RPMI7951 (cell line): ENCODE measurements around the gene ARMH3. TPM values are rescaled to one million over a fixed set of nuclear protein-coding genes. Genes with fewer than 3 reads are reported as not detected.

ENCODE experiments used
- DNase-seq: peaks from one replicate; pipeline ENCODE4 v3.0.0-alpha.2; 2012; ENCODE audit warnings: low read depth
- total RNA-seq: library from RNA; depleted of rRNA; stranded (reverse); fragments of >200 nt; shearing (Covaris generic); gene quantifications from 2 replicates; pipeline ENCODE4 v1.2.3, GENCODE V29; 2014

Gene ARMH3
- total RNA-seq, 1 experiment from 2014 or later, result 3.8 TPM

DNA sequence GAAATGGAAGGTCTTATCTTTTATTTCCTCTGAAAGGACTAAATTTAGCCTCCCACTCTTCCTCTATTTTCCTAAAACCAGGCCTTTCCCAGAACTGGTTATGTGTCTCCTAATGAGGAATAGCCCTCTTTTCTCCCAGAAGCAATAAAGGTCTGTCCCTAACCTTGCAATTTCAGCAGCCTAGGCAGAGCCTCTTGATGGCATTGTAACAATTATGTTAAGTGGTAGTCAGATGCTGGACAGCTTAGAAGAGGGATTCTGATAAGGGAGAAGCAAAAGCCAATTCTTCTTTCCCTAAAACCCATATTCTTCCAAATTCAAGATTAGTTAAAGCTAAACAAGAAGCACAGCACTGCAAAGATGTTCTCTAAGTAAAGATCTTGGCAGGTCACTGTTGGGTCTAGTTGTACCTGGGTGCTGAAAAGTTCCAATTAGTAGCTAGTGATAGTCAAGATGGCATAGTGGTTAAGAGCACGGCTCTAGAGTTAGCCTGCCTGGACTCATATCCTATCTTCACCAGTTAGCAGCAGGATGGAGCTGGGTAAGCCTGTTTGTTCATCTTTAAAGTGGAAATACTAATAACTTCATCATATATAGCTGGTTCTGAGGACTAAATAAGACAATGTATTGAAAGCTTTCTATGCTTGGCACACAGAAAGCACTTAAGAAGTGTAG is 198.0 kb downstream of the ARMH3 start:
- DNase-seq, result no peak

DNA sequence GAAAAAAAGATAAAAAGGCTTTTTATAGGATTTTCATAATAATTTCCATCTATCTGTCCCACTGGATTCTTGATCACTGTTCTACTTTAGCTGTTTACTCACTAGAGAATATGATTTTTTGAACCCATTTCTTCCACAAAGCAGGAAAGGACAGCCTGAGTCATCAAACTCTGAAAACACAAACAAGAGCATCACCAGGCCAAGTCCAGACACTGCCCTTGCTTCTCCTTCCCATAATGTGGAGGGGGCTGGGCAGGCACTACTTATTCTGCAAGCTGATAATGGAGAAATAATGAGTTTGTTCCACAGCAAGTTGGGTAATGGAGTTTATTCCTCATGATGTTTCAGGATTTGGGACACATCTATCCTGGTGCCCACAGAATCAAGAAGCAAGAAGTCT is 199.3 kb downstream of the ARMH3 start:
- no peak for DNase-seq

DNA sequence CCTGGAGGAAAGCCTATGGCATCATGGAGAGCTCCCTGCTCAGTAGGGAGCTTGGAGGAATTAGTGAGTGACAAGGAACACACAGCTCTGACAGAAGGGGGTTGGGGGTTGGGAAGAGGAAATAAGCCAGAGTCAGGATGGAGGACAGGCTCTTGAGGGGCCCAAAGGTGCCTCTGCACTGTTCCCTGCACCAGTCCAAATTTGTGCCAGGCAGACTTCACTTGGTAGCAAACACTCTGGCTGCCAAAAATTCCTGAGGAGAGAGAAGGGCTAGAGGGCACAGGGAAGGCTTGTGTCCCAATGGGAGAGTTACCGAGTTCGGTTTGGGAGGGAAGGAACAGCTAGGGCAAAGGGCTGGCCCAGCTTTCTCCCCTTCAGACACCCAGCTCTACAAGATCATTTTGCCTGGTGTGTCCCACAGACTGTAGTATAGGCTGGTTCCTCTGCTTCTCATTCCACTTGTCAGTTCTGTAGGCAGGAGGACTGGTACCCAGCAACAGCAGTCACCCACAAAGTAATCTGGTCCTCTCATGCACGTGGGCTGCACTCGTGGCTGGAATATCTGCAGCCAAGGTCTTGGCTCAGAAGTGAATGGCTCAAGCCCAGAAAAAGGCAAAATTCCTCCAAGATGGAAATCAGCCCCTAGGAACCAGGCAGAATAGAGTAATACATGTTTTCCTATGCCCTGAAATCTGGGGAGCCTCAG is 204.4 kb downstream of the ARMH3 start:
- no peak for DNase-seq

DNA sequence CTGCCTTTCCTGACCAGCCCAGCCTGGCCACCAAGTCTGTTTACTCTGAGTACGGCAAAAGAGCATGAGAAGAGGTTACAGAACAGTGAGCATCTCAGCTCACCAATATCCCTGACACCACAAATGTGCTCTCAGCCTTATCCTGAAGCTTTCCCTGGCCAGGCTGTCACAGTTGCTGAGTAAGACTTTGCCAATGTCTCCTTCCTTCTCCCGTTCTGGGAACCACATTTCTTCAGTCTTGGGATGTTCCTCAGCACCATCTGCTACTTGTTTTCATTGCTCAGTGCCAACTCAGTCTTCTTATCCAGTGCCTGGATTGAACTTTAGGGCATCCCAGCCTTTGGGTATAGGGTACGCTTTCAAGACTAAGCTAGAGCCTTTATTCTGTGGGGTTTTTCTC is 205.2 kb downstream of the ARMH3 start:
- DNase-seq, result no peak

DNA sequence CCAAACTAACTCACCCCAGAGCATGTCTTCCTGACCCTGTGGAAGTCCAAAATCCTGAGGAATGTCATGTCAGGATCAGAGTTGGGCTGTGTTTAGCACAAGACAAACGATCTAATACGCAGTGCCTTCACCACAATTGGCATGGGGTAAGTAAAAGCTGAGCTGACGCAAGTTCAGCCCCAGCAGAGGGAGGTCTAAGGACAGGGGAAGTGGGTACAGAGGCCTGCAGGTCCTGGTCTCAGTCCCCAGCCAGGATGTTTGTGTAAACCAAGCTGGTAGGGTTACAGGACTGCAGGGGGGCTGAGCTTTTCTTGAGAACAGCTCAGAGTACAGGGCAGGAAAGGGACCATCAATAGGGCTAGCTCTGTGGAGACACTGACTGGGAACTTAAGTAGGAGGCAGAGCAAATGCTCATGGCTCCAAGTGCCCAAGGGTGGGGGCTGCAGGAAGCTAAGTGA is 207.1 kb downstream of the ARMH3 start:
- DNase-seq, result no peak

DNA sequence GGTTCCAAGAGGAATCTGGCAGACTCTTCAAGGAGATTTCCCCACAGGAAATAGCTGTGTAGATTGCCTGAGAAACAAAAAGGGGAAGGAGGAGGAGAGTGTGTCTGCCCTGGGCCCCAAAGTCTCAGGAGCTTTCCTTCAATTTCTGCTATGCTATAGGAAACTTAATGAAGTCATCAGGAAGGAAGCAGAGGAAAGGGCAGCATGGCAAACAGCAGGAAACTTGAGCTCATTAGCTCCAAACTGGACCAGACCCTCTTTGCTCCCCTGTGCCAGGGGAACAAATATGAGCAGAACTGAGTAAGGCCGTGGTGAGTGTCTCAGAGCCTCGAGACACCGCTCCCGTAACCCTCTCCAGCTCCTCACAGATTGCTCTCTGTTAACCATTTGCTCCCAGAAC is 207.6 kb downstream of the ARMH3 start:
- DNase-seq, result no peak

DNA sequence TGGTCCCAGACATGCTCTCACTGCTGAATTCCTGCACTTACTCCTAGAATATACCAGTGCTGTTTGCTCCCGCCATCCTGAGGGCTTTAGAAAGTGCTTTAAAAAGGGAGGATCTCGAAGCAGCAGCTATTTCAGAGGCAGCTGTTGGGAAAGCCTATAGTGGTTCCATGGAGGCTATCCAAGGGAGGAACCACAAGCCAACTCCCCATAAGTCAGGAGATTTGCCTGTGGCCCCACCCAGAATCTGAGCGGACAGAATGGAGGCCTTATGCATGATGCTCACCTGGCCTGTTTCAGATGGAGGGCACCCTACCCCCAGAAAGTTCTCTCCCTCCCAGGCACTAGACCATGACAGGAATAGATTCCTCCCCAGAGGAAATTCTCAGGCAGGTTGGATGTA is 210.1 kb downstream of the ARMH3 start:
- DNase-seq, result no peak

DNA sequence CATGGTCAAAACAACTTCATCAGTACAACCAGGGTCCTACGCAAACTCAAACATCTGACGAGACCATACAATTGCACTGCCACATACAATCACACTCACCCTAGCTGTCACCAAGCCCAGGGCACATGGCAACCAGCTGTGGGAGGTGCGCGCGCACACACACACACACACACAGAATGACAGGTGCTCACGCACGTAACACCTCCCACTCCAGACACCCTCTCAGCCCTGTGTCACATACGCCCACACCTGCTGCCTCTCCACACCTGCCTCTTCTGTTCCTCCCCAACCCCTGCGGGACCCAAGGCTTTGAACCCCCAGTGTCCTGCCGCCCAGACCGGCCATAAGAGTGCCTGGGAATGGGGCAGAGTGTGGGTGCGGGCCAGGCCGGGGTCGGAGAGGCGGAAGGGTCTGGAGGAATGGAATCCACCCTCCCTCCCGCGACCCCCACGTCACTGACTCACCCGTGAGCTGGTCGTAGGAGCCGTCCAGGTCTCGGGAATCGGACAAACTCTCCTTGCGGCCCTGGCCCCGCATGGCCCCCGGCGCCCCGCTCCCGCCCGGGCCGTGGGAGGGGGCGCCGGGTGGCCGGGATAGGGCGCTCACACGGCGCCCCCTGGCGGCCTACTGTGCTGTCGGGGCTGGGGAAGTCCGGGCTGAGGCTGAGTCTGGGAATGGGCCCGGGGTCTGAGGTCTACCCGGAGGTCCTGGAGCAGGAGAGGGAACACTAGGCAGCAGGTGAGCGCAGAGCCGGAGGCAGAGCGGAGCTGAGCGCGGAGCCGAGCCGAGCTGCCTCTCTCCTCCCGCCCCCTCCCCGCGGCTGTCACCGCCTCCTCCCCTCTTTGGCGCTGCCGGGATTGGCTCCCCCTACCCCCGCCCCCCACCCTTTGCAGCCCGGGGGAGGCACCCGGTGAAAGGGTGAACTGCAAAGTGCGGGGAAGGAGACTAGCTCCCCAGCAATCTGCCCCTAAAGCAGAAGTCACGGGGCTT is 212.6 kb downstream of the ARMH3 start, which contains the start of gene KCNIP2:
Gene KCNIP2, minus strand, starts transcription at position 769 of the 990 bp plus-strand sequence. Its CDS starts 232 bp downstream, at position 537.
- DNase-seq, result no peak

DNA sequence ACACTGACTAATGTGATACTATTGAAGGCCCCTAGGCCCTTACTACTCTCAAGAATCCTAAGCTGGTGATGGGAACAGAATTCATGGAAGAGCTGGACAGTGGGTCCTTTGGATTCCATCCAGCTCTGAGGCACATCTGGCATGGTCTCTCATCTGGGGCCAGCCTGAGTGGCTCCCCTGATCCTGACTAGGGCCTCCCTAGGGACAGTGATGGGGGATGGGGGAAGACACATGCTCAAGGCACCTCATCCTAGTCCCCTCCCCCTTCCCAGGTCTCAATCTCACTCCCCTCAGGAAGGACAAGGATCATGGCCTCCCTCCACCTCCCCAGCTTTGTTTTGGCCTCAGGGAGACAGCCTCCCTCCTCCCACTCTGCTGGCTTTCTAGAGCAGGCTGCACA is 214.1 kb downstream of the ARMH3 start:
- DNase-seq, result no peak

DNA sequence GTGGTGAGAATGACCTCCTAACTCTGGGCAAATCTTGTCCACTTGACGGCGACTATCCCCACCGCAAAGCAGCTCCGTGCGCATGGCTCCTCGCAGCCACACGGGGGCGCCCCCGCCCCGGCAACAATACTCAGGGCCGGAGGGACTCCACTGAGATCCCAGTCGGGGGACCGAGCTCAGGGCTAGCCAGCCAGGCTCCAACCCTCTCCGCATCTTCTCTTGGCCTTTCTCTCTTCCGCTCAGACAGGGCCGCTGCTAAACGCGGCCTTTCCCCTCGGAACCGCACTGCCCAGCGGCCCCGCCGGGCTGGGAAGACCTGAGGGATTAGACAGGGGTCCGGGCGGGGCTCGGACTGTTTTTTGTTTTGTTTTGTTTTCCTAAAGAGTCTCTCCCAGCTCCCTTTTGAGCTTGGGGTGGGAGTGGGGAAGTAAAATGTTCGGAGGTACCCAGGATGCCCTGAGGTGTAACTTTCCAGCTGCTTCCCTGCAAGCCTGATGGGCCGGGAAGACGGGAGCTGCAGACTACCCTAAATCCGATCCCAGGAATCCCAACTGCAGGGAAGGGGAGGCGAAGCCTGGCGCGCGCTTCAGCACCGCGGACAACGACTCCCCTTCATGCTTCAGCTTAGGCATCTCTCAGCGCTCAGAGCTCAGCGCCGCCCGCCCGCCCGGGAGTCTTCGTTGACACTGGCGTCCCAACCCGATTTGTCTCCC is 215.1 kb downstream of the ARMH3 start:
- DNase-seq, result peak; percentile 74

DNA sequence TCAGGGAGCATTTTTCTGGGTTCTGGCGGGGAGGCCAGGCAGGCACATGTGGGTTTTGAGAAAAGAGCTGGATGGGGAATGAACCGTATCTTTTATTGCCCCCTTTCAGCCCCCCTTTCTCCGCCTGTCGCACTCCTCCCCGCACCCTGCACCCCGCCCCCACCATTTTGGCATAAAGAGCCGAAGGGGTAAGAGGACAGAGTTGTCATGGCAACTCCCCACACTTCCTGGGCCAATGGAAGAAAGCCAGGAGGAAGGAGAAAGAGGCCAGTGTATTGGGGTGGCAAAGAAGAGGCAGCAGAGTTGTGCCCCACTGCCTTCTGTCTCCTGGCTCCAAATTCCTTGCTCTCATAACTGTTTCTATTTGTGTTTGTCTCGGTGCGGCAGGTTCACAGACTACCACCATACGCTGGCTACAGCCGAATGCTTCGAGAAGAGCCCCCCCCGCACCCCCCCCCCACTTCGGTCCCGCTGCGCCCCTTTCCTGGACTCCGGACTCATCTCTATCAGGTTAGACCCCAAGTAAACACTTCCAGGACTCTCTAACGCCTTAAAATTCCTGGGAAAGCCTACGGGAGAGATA is 215.8 kb downstream of the ARMH3 start:
- DNase-seq, result peak; percentile 41

DNA sequence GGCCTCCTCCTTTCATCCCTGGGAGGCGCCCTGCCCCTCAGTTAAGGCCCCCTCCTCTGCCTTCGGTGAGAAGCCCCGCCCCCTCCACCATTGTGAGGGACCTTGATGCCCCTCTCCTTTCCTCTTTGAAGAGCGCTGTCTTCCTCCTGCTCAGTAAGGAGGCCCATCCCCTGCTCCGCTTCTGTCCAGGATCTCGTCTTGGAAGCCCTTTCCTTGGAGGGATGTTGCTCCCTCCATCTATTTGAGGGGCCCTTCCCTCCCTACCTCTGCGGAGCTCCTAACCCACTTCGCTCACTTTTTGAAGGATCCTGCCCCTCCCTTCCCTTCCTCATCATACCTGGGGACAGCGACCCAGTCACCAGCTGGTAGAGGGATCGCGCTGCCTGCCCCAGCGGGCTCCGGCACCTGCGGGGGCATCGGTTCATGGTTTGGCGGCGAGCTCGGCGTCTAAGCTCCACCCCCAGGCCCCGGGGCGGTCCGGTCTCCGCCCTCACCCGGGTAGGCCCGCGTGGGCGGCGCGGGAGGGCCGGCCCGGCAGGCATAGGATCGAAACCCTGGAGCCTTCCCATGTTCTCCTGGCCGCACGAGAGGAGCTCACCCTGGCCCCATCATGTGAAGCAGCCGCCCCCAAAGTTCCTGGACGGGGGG is 216.4 kb downstream of the ARMH3 start:
- DNase-seq, result peak; percentile 16

DNA sequence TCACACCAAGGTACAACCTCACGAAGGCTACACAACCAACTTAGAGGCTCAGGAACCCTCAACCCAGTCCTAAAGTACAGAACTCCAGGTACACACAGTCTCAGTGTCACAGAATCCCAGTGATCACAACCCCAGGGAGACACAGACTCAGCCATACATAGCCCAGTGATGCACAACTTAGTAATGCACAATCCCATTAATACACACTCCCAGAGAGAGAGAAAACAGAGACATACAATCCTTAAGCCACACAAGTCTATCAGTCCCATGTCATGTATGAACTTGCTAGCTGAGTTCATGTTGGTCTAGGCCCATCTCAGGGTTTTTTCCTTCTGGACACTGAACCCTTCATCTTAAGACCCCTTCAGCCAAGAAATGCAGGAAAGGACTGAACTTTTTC is 217.0 kb downstream of the ARMH3 start:
- DNase-seq, result no peak

DNA sequence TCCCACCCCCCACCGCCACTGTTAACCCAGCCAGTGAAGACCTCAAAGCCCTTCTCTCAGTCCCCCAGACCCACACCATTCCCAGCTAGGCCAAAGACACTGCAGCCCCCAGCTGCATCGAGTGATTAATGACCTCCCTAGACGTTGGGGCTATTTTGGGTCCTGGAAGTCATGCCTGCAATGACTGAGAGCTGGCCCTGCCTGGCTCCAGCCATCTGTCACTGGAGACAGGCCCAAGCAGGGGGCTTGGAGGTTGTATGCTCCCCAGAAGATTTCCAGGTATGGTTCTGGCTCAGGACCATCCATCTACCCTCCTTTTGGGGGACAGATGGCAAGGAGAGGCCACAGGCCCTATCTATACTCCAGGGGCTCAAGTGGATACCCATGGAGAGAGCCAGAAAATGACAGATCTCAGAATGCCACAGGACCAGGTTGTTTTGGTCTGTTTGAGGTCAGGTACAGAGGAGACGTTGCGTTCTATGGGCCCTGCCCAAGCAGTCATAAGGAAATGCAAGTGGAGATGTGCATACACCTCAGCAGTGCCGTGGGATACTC is 217.5 kb downstream of the ARMH3 start:
- DNase-seq, result no peak

DNA sequence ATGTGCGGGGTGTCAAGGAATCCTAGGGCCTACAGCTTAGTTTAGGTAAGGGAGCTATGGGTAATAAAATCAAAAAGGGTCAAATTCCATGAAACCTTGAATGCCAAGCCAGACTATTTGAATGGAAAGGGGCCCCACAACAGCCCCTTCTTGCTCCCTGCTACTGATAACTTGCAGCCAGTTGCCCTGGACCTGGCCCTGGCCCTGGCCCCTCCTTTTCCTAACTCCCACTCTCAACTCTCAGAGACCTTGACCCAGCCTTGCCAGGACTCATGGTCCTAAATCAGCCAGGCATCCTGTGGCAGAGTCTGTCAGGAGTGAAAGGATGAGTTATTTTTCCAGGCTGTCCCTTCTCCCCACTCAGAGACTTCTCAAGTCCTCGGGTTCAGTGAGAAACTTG is 218.2 kb downstream of the ARMH3 start:
- DNase-seq, result no peak

DNA sequence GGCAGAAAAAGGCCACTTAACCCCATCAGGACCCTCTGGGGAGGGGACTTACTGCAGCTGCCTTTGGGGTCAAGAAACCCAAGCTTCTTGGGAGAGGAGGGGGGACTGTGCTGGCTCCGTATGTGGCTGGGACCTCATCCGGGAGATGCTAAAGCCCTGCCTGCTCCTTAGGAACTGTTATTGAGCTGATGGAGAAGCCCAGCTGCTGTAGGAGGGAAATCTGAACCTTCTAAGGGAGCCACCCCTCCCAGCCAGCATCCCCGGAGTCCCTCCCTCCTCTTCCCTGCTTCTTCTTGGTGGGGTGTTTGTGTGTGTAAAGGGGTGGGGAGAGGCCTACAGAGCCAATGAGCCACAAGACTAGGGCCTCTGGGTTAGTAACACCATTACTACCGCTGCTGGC is 220.6 kb downstream of the ARMH3 start:
- DNase-seq, result no peak

DNA sequence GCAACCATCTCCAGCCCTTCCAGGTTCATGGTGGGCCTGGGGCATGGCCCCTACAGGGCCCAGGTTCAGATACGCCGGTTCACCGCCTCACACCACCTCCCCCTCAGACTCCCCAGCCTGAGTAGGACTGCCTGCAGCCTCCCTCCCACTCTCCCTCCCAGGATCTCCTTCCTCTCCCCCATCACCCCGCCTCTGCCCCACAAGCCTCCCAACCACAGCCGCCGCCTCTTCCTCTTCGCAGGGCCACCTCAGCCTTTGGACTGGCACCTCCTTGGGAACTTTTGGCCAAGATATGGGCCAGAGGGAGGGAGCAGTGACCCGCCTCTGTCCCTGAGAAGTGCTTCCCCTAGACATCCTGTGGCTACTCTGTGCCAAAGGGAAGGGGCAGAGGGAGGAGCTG is 221.6 kb downstream of the ARMH3 start:
- DNase-seq, result no peak

DNA sequence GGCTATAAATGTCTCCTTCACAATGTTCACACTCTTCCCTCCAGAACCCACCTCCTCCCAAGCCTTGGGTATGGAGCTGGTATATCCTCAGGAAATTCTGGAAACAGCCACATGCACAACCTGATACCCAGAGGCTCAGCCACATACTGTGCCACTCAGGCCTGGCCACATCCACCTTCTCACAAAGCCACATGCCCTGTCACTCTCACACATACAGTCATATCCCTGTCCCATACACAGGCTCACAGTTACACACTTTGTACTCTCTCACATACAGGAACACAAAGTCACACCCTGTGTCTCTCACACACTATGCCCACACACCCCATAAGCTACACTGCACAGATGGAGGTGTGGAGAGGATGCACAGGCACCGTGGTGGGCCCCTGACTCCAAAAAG is 222.5 kb downstream of the ARMH3 start:
- DNase-seq, result no peak

DNA sequence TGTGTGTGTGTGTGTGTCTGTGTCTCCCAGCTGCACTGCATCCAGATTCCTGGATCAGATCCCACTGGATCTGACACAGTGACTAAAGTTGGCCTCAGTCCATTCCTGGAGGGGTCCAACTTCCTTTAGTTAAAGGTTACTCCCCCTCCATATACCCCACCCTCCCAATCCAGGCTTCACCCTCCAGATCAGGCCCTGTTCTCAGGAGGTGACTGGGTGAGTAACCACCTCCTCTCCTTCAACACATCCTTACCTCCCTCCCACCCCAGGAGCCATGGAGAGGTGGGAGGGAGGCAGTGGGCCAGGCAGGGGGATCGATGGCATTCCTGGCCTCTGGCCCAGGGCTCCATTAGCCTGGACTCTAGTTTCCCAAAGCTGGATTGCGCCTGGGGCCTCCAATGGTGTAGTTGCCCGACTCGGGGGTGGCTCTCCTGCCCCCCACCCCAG is 223.6 kb downstream of the ARMH3 start:
- DNase-seq, result no peak

DNA sequence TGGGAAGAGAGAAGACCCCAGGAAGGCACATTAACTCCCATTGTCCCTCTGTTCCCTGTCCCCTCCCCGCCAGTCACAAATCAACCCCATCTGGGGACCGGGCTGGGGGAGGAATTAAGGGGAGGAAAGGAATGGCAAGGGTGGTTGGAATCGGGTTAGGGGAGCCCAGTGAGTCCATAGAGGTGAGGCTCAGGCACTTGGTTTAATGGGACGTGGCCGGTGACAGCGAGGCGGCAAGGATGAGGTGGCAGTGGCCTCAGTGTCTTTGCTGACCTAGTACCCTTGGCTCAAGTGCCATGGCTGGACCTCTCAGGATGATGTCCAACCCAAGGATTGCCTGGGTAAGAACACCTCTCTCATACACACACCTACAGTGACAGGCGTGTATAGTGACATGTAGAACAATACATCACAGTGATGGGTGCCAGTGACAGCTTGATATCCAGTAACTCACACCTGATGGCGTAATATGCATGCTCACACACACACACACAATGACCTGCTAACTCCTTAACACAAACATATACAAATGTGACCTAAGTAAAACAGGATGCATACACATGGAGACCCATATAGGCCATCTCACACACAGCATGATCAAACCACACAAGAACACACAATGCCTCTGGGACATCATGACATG is 224.7 kb downstream of the ARMH3 start:
- DNase-seq, result no peak
